DMS114 treated with DMSO at 0.1 percent for 48 hours (cell line): ENCODE data around the gene CORO2B.
"Not testable (repeated sequence)": the region's sequence is repeated elsewhere in the genome, so short reads cannot be mapped to it uniquely, and the experiment has no call there.

Experiments used
- DNase-seq: peaks from one replicate; lab custom pipeline; 2025; ENCODE audit not compliant: unreplicated experiment; lab: John Stamatoyannopoulos, UW

CORO2B gene

DNA sequence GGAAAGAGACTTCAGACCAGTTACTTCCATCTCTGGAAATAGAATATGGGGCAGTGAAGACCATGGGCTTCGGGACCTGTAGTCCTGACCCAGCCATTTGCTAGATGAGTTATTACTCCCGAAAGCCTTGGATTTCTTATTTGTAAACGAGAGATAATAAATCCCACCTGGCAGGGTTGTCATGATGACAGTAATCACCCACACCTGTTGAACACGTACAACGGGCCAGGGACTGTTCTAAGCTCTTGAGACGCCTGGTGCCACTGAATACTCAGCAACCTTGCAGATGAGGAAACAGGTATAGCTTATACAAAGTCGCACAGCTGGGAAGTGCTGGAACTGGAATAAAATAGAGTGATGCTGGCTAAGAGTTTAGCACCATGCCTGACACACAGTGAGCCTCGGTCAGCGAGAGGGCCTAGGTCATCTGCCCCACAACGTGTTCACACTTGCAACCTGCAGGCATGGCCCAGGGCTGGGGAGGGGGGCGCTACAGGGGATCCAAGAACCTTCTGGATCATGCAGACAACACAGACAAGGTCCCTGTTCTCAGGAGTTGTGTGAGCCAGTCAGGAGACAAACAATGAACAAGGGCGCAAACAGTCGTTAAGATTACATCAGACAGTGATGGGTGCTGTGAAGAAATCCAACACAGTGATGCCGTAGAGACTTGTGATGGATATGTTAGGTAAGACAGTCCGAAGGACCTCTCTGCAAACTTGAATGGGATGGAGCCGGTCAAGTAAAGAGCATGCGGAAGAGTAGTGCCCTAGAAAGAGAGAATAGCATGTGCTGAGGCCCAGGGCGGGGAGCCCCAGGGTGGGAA lies 89.2 kb downstream of the CORO2B start:
- DNase-seq: no peak

DNA sequence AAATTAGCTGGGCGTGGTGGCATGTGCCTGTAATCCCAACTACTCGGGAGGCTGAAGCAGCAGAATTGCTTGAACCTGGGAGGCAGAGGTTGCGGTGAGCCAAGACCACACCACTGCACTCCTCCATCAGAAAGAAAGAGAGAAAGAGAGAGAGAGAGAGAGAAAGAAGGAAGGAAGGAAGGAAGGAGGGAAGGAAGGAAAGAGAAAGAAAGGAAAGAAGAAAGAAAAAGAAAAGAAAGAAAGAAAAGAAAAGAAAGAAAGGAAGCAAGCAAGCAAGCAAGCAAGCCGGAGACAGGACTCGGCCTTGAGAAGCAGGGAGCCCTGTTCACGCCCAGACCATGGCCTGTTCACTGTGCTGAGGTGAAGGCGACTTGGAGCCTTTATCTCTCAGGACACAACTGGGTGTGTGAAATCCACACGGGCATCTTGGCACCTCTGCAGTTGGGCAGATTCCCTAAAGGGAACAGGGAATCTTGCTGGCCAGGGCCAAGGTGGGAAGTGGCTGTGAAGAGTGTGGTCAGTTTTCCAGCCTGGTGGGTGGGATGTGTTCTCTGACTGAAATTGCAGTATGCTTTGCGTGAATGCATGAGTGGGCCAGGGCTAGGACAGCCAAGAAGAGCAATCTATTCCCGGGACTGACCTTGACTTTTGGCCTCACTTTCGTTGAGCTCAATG lies 90.3 kb downstream of the CORO2B start:
- DNase-seq: no peak

DNA sequence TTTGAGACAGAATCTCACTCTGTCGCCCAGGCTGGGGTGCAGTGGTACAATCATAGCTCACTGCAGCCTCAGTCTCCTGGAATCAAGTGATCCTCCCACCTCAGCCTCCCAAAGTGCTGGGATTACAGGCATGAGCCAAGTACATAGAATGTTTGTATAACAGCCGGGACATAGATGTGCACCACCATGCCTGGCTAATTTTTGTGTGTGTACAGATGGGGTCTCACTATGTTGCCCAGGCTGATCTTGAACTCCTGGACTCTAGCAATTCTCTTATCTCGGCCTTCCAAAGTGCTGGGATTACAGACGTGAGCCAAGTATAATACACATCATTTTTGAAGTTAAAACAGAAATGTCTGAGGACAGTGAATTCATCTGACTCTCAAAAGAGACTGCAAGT lies 93.5 kb downstream of the CORO2B start:
- no peak for DNase-seq

DNA sequence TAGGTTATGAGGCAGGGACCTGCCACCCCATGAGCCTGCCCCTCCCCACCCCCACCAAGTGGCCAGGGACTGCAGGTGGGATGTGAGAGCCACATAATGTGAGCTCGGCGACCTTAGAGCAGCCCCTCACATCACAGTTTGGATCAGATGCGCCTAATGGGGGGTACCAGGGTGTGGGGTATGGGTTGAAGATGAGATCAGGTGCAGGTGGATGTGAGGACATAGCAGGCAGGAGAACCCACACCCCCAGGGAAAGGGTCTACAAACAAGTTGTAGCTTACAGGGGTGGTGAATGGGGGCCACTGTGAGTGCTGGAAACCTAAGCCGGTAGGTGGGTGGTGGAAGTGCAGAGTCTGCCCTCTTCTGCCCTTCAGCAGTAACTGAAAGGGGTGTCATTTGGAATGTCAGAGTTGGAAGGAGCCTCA lies 94.0 kb downstream of the CORO2B start:
- no peak for DNase-seq

DNA sequence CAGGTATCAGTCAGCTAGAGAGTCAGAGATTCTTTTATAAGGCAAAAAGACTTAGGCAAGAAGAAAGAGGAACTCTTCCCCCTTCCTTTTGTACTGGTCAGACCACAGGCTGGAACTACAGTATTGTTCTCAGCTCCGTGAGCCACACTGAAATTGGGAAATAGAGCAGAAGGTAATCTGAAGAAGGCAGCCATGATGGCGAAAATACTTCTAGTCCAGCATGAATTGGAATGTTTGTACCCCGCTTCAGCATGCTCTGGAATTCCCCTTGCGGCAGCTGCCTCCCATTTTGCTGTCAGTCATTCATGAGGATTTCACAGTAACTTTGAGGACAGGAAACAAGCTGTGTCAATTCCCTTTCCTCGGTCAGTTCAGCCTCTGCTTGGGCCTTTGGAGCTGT lies 96.2 kb downstream of the CORO2B start:
- DNase-seq: no peak

DNA sequence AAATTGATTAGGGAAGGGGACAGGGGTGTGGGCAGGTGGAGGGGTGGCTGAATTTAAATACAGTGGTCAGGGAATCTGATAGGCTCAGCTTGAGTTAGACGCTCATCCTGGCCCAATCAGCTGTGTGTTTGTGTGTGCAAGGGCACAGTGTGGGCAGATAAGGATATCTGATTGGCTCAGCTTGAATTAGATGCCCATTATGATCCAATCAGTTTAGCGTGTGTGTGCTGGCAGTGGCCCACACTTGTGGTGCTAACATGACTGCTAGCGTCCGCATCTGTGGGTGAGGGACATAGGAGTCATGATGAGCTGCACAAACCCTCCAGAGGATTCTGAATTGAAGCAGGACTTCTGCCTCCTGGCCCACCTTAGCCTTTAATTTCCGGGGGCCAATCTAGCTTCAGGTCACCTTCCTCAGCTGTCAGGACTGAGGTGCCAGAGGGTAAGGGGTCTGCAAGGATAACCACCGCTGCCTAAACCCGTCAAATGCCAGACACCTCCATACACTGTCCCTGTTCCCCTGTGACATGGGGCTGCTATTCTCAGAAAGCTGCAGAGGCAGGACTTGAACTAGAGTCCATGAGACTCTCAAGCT lies 97.3 kb downstream of the CORO2B start:
- no peak for DNase-seq

DNA sequence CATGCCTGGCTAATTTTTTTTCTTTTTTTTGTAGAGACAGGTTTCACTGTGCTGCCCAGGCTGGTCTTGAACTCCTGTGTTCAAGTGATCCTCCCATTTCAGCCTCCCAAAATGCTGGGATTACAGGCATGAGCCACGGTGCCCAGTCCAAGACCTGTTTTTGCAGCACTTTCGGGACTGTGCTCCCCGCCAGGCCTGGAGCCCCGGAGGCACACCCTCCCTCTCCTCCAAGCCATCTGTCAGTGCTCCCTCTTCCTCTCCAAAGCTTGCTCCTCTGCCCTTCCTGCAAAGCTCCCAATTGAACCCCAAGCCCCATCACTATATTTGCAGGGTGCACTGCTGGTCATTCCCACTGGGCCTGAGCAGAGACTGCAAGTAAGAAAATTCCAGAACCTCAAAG lies 98.1 kb downstream of the CORO2B start:
- no peak for DNase-seq

DNA sequence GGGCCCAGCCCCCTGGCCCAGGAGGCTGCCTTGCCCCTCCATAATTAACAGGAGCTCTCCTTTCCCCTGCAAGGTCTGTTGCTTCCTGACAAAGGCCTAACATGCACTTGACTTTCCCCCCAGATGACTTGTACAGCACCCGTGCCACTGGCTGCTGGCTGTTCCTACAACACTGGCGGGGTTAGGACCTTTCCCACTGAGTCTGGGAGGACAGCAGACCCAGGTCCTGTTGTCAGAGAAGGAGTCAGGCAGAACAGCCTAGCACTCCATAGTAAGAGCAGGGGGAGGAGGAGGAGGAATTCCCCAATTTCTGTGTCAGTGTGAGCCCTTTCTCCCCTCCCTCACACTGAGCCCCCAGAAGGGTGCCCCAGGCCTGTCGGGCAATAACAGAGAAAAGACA lies 99.2 kb downstream of the CORO2B start:
- DNase-seq: no peak

DNA sequence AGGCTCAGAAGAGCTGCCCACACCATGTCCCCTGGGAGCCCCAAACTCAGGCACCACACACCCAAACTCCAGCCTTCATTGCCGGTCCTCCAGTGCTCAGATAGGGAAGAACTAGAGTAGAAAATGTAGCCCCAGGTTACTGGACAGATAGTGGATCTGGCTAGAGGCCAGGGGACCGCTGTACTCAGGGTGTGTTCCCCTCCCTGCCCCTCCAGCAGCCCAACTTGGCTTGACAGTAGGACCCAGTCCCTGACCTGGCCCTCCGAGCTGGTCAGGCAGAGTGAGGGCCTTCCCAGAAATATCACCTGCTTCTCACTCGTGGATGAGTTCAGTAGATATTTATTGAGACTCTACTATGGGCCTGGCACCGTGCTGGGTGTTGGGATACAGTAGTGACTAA lies 100.0 kb downstream of the CORO2B start:
- DNase-seq: no peak

DNA sequence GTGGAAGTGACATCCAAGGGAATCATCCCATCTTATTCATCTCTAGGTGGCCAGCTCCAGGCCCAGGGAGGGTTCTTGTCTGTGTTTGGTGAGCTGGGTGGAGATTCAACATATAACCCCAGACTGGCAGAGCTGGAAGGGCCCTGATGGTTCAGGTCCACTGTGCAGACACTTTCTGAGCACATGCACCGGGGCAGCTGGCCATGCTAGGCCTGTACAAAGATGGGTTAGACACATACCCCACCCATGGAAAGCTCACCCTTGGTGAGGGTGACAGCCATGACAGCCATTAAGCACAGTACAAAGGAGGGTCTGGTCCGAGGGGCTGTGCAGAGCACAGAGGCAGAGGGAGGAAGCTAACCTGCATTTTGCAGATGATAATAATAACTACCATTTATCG lies 100.4 kb downstream of the CORO2B start:
- DNase-seq: no peak

DNA sequence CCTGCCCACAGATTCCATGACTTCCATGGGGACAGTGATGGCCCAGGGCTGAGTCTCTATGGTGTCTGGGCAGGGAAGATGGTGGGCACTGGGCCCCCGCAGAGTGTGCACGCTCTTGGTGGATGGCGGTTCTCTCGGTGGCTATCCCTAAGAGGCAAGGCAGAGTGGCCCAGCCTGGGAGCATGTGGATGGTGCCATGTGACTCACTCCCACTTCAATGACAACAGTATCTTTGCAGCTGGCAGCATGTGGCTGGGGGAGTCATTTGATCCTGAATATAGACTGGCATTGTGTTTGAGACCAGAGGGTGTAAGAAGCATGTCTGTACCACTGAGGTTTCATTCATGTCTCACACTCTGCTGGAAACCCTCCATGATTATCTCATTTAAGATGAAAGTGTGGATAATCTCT lies 101.2 kb downstream of the CORO2B start:
- no peak for DNase-seq

DNA sequence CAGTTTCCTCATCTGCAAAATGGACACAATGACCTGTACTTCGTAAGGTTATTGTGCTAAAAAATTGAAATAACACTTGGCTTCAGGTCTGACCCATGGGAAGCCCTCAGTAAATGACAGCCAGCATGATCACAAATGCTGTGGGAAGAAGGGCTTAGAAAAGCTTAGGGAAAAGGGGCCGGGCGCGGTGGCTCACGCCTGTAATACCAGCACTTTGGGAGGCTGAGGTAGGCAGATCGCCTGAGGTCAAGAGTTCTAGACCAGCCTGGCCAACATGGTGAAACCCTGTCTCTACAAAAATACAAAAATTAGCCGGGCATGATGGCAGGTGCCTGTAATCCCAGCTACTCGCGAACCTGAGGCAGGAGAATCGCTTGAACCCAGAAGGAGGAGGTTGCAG lies 102.0 kb downstream of the CORO2B start:
- not testable (repeated sequence) for DNase-seq

DNA sequence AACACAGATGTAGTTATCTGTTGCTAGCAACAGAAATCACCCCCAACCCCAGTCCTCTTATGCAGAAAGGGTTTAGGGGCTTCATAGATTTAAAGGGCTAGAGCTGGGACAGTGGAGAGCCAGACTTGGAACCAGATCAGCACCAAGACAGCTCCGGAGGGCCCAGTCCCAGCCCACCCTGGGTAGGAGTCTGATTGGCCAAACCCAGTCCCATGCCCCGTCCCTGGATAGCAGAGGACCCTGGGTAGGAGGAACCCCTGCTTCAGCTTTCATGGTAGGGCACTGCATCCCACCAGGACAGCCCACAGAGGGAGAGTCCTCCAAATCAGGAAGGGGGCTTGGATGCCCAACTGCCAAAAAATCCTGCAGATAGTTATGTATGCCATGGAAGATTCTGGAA lies 103.0 kb downstream of the CORO2B start:
- DNase-seq: no peak

DNA sequence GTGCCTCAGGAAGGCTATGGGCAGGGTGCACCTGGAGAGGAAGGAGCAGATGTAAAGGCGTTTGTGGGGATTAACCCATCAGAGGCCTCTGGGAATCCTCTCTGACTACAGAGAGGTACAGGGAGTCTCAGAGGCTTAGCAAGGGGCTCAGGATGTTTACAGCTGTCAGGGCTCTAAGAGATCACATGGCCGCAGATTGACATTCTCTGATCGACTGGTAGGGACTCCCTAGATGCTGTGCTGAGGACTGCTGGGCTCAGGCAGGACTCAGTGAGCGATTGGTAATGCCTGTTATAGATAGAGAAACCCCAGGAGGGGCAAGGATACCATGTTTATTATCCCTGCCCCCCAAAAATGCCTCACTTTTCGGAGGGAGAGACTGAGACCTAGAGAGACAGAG lies 103.5 kb downstream of the CORO2B start:
- no peak for DNase-seq

DNA sequence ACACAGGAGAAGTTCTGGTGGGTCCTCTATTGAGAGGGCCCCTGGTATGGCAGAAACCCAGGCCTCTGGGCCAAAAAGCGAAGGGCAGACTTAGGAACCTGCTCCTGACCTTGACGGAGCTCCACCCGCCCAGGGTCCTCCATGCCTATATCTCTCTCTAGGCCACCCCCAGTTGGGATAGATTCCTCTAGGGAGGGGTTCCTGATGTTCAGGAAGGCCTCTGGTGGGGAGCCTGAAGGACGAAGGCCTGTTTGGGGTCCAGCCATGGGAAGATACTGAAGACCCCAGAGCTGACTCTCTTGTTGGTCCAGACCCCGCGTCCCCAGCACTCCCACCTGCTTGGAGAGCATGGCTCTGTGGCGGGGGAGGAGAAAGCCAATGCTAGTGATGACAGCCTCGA lies 104.2 kb downstream of the CORO2B start:
- no peak for DNase-seq

DNA sequence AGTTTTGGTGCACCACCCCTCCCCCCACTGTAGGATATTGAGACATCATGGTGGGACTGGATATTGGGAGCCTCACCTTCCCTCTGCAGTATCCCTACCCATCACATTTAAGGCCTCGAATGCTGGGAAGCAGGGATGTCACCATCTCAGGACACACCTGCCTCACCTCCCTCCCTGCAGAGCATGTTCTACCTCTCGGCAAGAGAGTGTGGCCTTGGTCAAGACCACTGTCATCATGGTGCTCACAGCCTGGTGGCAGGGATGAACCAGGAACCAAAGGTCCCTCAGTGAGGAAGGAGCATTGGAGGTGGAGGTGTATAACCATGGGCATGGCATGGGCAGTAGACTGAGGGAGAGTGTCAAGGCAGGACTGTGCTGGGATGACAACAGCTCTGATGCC lies 104.8 kb downstream of the CORO2B start:
- no peak for DNase-seq

DNA sequence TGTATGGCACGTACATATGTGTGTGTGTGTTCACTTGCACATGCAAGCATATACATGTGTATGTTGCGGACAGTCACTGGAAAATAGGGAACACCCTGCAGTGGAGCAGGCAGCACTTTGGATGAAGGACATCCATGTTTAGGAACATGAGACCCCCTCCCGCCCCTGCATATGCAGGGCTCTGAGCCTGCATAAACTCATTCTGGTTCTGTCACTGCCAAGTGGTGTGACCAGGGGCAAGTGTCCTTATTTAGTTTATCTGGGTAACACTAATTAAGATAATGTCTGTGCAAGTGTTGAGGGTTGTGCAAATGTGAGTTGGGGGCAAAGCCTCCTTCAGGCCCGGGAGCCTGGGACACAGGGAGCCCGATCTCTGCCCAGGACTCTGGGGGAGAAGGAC lies 105.7 kb downstream of the CORO2B start:
- no peak for DNase-seq

DNA sequence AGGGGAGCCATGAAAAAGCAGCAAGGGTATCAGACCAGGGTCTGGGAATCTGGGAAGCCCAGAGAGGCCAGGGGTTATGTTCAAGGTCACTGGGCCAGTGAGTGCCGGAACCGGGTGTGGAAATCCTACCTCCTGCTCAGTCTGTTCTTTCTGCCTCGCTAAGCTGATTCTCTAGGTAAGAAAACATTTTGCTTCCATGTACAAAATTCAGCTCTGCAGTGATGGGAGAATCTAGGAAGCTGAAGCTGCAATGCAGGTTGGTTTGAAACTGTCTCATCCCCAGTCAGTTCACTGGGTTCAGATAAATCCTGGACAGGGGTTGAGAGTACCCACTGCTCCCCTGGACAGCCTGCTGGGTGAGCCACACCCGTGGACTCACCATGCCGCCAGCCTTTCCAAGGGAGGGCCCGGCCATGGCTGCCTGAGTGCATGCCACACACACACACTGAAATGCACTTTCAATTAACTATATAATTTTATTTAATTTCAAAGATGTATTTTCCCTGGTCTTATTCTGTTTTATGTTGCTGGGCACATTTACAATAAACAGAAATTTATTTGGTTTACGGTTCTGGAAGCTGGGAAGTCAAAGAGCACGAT lies 108.4 kb downstream of the CORO2B start:
- no peak for DNase-seq

DNA sequence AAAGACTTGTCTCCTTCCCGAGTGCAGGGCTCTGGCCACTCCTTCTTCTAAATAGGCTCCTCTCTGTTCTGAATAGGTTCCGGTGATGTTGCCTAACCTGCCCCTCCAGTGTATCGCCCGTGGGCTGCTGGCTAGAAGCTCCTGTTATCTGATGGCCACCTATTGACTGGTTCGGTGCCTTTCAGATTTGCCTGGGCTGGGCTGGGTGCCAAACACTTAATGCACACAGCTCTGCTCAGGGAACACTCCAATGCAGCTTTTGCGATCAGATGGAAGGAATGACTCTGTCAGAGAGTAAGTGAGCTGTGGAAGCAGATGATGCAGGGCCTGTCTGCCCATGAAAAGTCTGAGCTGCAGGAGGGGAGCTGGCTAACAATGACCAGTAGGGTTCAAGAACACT lies 112.9 kb downstream of the CORO2B start:
- DNase-seq: no peak

DNA sequence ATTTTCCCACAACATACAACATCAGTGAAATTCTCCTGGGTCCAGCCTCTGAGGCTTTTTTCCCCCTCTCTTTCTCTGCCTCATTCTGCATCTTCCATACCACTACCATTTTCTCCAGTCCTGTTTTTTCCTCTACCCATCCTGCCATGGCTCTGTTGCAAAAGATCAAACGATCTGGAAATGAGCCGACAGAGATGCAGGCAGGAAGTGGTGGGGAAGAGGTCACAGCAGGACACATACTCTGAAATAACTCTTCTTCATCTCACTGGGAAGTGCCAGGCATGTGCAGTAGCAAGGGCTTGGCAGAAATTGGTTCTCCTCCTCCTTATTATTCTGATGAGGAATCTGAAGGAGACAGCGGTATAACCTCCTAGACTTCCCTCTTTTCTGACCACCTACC lies 114.3 kb downstream of the CORO2B start:
- DNase-seq: no peak

DNA sequence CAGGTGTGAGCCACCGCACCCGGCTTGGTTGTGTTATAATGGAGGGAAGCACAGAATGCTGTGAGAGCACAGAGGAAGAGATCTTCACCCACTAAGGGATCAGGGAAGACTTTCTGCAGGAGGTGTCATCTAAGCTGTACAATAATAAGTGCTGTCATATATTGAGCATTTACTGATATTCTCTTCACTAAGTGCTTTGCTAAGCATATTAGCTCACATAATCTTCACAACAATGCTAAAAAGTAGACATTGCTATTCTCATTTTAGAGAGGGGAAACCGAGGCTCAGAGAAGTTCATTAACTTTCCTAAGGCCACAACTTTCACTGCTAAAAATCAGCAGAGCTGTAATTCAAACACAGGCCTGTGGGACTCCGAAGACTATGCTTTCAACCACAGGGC lies 115.3 kb downstream of the CORO2B start:
- DNase-seq: no peak

DNA sequence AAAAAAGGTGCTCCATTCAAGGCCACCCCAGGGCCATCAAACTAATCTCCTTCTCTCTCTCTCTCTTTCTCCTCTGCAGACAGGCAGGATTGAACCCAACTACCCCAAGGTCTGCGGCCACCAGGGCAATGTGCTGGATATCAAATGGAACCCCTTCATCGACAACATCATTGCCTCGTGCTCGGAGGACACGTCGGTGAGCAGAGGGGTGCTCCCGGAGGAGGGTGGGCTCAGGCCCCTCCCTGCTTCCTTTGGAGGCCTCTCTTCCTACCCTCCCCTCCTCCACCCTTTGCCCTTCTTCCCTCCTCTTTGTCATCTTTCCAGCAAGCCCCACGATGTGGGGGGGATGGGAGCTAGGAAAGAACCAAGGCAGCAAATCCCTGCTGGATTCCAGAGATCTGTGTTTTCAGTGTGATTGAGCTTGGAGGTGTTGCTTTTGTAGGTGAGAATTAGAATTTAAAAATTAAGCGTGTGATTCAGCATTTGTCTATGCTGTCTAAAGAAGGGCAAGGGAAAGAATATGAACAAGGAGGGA lies 116.3 kb downstream of the CORO2B start:
- no peak for DNase-seq
